ENCODE results near the gene TSPAN31.
"Not testable (repeated sequence)": the region's sequence is repeated elsewhere in the genome, so short reads cannot be mapped to it uniquely, and the experiment has no call there.

The TSPAN31 gene

GRCh38 chr12:57770734-57771133 lies 25.9 kb downstream of the TSPAN31 start:
- DNase-seq = no peak

GRCh38 chr12:57771236-57771872 lies 26.5 kb downstream of the TSPAN31 start:
- DNase-seq = peak; percentile 94

- DNase-seq = peak; percentile 94
Measured at GRCh38 chr12:57771873-57772428, 27.1 kb downstream of the TSPAN31 start, which contains the start of gene METTL1. Gene METTL1, minus strand, starts transcription at chr12:57772105. Its CDS starts 22 bp downstream, at chr12:57772083.

DNA sequence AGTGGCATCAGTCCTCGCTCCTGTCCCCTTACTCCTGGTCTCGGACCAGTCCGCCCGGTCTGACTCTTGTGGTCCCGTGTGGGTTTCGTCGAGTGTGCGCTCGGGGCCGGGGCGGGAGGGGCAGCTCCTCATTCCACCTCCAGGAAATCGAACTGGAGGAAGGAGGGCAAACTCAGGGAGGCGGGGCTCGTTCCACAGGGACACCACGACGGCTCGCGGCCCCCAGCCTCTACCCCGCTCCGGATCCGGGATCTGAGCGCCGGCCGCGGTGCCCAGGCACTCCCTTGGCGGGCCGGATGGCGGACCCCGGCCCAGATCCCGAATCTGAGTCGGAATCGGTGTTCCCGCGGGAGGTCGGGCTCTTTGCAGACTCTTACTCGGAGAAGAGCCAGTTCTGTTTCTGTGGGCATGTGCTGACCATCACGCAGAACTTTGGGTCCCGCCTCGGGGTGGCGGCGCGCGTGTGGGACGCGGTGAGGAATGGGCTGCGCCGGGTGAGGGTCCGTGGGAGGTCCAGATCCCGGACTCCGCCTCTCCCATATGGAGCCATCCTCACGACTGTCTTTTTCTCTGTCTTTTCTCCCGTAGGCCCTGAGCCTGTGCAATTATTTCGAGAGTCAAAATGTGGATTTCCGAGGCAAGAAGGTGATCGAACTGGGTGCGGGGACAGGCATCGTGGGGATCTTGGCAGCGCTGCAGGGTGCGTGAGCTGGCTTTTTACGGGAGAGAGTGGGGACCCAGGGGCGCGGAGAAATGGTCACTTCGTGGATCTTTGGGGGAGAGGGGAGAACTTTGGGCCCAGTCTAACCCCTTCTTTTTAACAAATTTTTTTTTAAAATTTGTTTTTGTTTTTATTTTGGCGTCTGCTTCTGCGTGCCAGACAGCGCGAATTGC lies 27.8 kb downstream of the TSPAN31 start, which contains the start of gene EEF1AKMT3:
Gene EEF1AKMT3 (plus strand): TSS at position 186 of the 894 bp plus-strand sequence. CDS start 111 bp downstream, at position 297.
- peak; percentile 70 for DNase-seq

DNA sequence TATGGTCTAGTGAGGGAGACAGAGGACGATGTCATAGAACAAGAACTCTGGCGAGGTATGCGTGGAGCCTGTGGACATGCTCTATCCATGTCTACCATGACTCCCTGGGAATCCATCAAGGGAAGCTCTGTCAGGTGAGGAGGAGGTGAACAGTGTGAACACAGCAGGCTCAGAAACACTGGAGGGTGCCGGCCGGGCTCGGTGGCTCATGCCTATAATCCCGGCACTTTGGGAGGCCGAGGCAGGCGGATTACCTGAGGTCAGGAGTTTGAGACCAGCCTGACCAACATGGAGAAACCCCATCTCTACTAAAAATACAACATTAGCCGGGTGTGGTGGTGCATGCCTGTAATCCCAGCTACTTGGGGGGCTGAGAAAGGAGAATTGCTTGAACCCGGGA lies 29.8 kb downstream of the TSPAN31 start:
- DNase-seq = not testable (repeated sequence)

- DNase-seq = no peak
Measured at GRCh38 chr12:57775044-57775443, 30.2 kb downstream of the TSPAN31 start.

- no peak for DNase-seq
Measured at GRCh38 chr12:57775563-57776246, 30.9 kb downstream of the TSPAN31 start.

DNA sequence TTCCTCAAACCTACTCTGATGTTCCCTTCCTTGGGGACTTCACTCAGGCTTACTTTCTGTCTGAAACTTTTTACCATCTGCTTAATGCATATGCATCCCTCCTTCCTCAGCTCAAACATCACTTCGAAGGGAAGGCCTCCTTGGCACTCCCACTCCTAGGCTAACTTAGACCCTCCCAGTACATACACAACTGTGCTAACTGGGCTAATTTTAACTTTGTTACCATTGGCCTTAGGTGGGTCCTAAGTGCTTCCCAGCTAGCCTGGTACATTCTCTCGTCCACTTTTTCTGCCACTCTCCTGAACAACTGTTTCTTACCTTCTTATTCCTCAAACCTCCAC lies 31.4 kb downstream of the TSPAN31 start:
- DNase-seq = no peak

DNA sequence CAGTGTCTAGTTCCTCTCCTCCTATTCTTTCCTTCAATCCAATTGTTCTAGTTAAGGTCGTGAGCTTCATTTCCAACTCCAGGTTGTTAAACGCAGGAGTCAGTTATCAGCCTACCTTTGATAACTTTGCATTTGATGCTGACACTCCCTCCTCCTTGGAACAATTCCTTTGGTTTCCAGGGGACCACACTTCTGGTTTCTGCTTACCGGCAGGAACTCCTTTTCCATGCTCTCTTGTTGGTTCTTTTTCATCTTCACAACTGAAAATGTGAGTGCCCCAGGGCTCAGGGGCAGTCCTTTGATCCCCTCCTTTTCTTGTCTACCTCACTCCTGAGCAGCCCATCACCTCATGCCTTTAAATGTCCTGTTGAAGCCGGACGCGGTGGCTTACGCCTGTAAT lies 32.5 kb downstream of the TSPAN31 start:
- no peak for DNase-seq

- DNase-seq = no peak
Measured at GRCh38 chr12:57777911-57778310, 33.1 kb downstream of the TSPAN31 start.

GRCh38 chr12:57779736-57780135 lies 34.9 kb downstream of the TSPAN31 start:
- no peak for DNase-seq

DNA sequence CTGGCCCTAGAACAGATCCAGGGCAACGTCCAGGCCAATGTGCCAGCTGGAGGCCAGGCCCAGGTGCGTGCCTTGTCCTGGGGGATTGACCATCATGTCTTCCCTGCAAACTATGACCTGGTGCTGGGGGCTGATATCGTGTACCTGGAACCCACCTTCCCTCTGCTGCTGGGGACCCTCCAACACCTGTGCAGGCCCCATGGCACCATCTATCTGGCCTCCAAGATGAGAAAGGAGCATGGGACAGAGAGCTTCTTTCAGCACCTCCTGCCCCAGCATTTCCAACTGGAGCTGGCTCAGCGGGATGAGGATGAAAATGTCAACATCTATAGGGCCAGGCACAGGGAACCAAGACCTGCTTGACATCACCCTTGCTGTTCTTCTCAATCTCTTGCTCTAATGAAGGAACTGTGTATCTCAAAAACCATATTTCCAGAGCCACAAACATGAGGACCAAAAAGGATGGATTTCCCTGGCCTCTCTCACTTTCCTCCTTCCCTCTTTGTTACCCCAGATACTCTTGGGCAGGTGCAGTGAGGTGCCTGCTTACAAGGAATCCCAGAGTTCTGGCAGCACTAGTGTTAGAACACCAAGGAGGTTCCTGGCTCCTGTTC lies 35.6 kb downstream of the TSPAN31 start:
- DNase-seq = no peak

GRCh38 chr12:57781244-57781643 lies 36.4 kb downstream of the TSPAN31 start:
- no peak for DNase-seq

DNA sequence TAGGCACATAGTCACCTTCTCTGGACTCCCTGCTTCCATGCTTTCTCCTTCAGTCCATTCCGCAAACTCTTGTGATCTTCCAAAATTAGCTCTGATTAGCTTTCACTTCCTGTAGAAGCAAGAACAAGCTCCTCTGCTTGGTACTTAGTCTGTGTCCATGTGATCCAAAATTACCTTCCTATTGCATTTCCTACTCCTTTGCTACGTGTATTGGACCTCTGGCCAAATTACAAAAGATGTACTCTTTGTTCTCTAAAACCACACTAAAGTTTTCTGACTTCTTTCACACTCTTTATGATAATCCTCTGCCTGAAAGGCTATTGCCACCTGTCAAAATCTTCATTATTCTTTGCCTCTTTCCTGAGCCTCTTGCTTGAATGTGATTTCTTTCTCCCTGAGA lies 37.0 kb downstream of the TSPAN31 start:
- DNase-seq = no peak

DNA sequence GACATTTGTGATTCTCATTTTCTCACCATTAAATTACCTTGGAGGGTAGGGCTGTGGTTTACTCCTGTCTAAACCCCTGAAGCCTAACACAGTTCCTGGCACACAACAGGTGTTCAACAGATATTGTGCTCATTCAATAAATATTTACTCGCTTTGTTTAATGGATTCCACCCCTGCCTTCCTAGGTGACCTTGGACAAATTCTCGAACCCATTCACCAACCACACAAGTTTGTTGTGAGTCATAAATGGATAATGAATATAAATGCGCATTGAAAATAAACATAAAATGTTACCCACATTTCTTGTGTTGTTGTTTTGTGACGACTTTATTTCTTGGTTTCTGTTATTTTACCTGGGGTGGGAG lies 37.4 kb downstream of the TSPAN31 start:
- no peak for DNase-seq

DNA sequence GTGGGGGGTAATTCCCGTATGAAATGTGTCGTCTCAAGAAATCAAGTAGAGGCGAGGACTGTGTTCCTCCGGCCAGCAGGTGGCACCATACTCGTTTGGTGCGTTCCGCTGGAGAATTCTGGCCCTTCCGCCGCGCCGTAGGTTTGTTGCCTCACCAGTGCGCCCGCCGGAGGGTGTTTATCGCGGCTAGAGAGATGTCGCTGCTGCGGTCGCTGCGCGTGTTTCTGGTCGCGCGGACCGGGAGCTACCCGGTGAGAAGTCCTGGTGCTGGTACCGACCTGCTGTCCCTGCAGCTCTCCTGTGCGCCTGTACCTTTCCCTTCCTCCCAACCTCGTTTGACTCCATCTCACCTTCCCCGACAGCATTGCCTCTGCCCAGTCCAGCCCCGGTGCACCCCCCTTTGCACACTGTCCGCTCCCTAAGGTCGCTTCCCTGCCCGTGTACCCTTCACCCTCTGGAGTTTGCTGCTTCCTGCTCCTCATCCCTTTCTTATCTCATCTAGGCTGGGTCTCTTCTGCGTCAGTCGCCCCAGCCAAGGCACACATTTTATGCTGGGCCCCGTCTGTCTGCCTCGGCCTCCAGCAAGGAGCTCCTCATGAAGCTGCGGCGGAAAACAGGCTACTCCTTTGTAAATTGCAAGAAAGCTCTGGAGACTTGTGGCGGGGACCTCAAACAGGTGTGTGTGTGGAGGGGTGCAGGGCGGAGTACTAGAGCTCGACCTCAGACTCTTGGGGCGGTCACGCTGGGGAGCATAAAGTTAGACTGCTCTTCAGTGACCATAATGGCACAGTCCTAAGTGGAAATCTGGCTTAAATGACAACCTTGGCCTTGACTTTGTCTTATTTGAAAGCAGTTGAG lies 38.0 kb downstream of the TSPAN31 start, which contains the start of gene TSFM:
Gene TSFM (plus strand): TSS at position 180 of the 858 bp plus-strand sequence. CDS start 15 bp downstream, at position 195.
- DNase-seq = peak; percentile 90

GRCh38 chr12:57783466-57783801 lies 38.6 kb downstream of the TSPAN31 start:
- DNase-seq = no peak

DNA sequence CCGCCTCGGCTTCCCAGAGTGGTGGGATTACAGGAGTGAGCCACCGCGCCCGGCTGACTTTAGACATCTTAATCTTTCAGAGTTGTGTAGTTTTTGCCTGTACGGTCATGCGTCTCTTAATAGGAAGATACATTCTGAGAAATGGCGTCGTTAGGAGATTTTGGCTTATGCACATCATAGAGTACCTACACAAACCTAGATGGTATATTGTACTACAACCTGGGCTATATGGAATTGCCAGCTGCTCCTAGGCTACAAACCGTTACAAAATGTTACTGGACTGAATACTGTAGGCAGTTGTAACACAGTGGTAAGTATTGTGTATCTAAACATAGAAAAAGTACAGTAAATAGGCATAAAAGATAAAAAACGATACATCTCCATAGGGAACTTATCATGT lies 39.0 kb downstream of the TSPAN31 start:
- no peak for DNase-seq

DNA sequence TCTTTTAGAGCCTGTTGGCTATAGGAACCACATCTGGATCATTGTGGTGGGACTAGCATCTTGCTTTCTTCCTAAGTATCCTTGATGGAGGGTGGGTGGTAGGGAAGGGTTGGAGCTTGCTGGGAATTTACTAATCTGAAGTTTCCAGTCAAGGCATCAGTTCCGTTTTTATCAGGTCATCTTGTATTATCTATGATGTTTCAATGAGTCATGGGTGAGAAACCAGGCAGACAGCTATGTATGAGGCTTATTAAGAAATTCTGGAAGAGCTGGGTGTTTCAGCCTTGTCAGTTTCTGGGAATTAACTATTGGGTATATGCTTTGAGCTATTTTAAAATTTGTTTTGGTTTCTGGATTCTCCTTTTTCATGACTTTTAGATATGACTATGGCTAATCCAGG lies 49.1 kb downstream of the TSPAN31 start:
- no peak for DNase-seq

DNA sequence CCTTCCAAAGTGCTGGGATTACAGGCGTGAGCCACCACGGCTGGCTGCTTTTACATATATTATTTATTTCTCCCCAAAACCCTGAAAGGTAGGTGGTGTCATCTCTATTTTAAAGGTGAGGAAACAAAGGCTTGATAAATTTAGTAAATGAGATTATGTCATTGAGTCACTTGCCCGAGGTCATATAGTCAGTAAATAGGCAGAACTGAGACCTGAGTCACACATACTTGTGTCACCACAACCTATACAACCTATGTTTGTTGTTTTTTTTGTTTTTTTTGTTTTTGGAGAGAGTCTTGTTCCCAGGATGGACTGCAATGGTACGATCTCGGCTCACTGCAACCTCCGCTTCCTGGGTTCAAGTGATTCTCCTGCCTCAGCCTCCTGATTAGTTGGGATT lies 50.5 kb downstream of the TSPAN31 start:
- no peak for DNase-seq

GRCh38 chr12:57796996-57797395 lies 52.2 kb downstream of the TSPAN31 start:
- no peak for DNase-seq

- DNase-seq = no peak
Measured at GRCh38 chr12:57797933-57798332, 53.1 kb downstream of the TSPAN31 start.

Data from NCI-H2171 treated with DMSO at 0.1 percent for 48 hours (cell line).